Epithelial cell of esophagus (primary cell): Measurements from ENCODE around the gene VASN.
A peak's percentile ranks its signal among the peaks of the same experiment; 100 is the strongest.

Experiments used
- DNase-seq: peaks from one replicate; pipeline ENCODE4 v3.0.0; 2010; ENCODE audit warnings: low read depth
- H3K4me3 ChIP-seq: 2 replicates; pipeline ENCODE4 v1.5.1; 2011; ENCODE audit warnings: mild to moderate bottlenecking, low read length, control low read depth
- CTCF ChIP-seq: IDR thresholded peaks from 2 replicates; pipeline ENCODE4 v1.5.1; 2011; ENCODE audit warnings: low read depth, mild to moderate bottlenecking, low read length, control low read depth, inconsistent platforms; ENCODE audit not compliant: insufficient read depth; ENCODE audit errors: missing control alignments

Gene VASN

GRCh38 chr16:4350787-4351659, 20.6 kb upstream of the VASN start, which contains the start of gene PAM16:
TSS of gene PAM16 (minus strand) at chr16:4351321. CDS start at chr16:4351234, 87 bp downstream.
- peak; percentile 94 for DNase-seq
- H3K4me3 ChIP-seq = peak within 1 kb of the TSS; percentile 82
- no peak for TF ChIP-seq CTCF

GRCh38 chr16:4351880-4352279, 19.8 kb upstream of the VASN start:
- no peak overlapping the region for H3K4me3 ChIP-seq
- peak; percentile 65 for DNase-seq
- no peak for TF ChIP-seq CTCF

GRCh38 chr16:4352843-4353242, 18.8 kb upstream of the VASN start:
- DNase-seq = no peak
- TF ChIP-seq CTCF = no peak
- H3K4me3 ChIP-seq = no peak overlapping the region

GRCh38 chr16:4353675-4354074, 18.0 kb upstream of the VASN start:
- DNase-seq = no peak
- no peak for TF ChIP-seq CTCF
- H3K4me3 ChIP-seq = no peak overlapping the region

GRCh38 chr16:4354512-4355409, 16.9 kb upstream of the VASN start:
- TF ChIP-seq CTCF = no peak

GRCh38 chr16:4356820-4357219, 14.8 kb upstream of the VASN start:
- TF ChIP-seq CTCF = no peak
- DNase-seq = no peak
- H3K4me3 ChIP-seq = no peak overlapping the region

More at GRCh38 chr16:4354512-4355409, 16.9 kb upstream of the VASN start:
- DNase-seq = no peak
- H3K4me3 ChIP-seq = no peak overlapping the region
